GM18861 (cell line): ENCODE results near the gene EML4.
"Not testable (repeated sequence)": the region's sequence is repeated elsewhere in the genome, so short reads cannot be mapped to it uniquely, and the experiment has no call there.

Experiments used
- ATAC-seq: cut with Tn5 transposase; IDR thresholded peaks from one replicate; pipeline ENCODE4 v1.9.1; 2021; ENCODE audit not compliant: unreplicated experiment

EML4 gene

GRCh38 chr2:42327125-42327524 is 158.0 kb downstream of the EML4 start:
- ATAC-seq: peak; percentile 55

GRCh38 chr2:42328148-42328833 is 159.1 kb downstream of the EML4 start:
- ATAC-seq: no peak

GRCh38 chr2:42328923-42329322 is 159.8 kb downstream of the EML4 start:
- ATAC-seq: no peak

- ATAC-seq: no peak
Observed at GRCh38 chr2:42329736-42330135, 160.6 kb downstream of the EML4 start.

- ATAC-seq: no peak
Observed at GRCh38 chr2:42331569-42332284, 162.6 kb downstream of the EML4 start.

GRCh38 chr2:42332575-42332974 is 163.4 kb downstream of the EML4 start:
- no peak for ATAC-seq

- ATAC-seq: no peak
Observed at GRCh38 chr2:42333579-42333978, 164.4 kb downstream of the EML4 start.

GRCh38 chr2:42334220-42334619 is 165.1 kb downstream of the EML4 start:
- ATAC-seq: no peak

- ATAC-seq: not testable (repeated sequence)
Observed at GRCh38 chr2:42334865-42335264, 165.7 kb downstream of the EML4 start.

- ATAC-seq: no peak
Observed at GRCh38 chr2:42335514-42336104, 166.5 kb downstream of the EML4 start.

- no peak for ATAC-seq
Observed at GRCh38 chr2:42336361-42336965, 167.3 kb downstream of the EML4 start.

GRCh38 chr2:42337356-42337820 is 168.2 kb downstream of the EML4 start:
- no peak for ATAC-seq

GRCh38 chr2:42337846-42338566 is 168.9 kb downstream of the EML4 start:
- ATAC-seq: no peak

- no peak for ATAC-seq
Observed at GRCh38 chr2:42338567-42339190, 169.5 kb downstream of the EML4 start.

- no peak for ATAC-seq
Observed at GRCh38 chr2:42339191-42339912, 170.2 kb downstream of the EML4 start.

- ATAC-seq: no peak
Observed at GRCh38 chr2:42340045-42340937, 171.1 kb downstream of the EML4 start.

- no peak for ATAC-seq
Observed at GRCh38 chr2:42340938-42341636, 171.9 kb downstream of the EML4 start.

- ATAC-seq: no peak
Observed at GRCh38 chr2:42342061-42342794, 173.1 kb downstream of the EML4 start.
